GM15510 (cell line): Measurements from ENCODE around the gene HDAC4.

Experiments
- POLR2A ChIP-seq: IDR thresholded peaks from 3 replicates; pipeline ENCODE4 v1.6.1; 2011; ENCODE audit warnings: borderline replicate concordance; ENCODE audit not compliant: insufficient read length; ENCODE audit errors: extremely low read depth

The HDAC4 gene

GRCh38 chr2:239264838-239265651 is 135.8 kb downstream of the HDAC4 start:
- no peak for TF ChIP-seq POLR2A

GRCh38 chr2:239264492-239264837 is 136.4 kb downstream of the HDAC4 start:
- no peak for TF ChIP-seq POLR2A

GRCh38 chr2:239263669-239264491 is 136.9 kb downstream of the HDAC4 start:
- no peak for TF ChIP-seq POLR2A

GRCh38 chr2:239263231-239263630 is 137.6 kb downstream of the HDAC4 start:
- TF ChIP-seq POLR2A: no peak

GRCh38 chr2:239262484-239263230 is 138.2 kb downstream of the HDAC4 start:
- no peak for TF ChIP-seq POLR2A

GRCh38 chr2:239261796-239262483 is 138.9 kb downstream of the HDAC4 start:
- TF ChIP-seq POLR2A: no peak

GRCh38 chr2:239261356-239261755 is 139.5 kb downstream of the HDAC4 start:
- TF ChIP-seq POLR2A: no peak

- TF ChIP-seq POLR2A: no peak
These were observed 140.1 kb downstream of the HDAC4 start for GRCh38 chr2:239260546-239261327.

GRCh38 chr2:239259603-239260298 is 141.1 kb downstream of the HDAC4 start:
- no peak for TF ChIP-seq POLR2A

- TF ChIP-seq POLR2A: no peak
These were observed 141.6 kb downstream of the HDAC4 start for GRCh38 chr2:239259173-239259572.

- no peak for TF ChIP-seq POLR2A
These were observed 142.6 kb downstream of the HDAC4 start for GRCh38 chr2:239258248-239258647.

- no peak for TF ChIP-seq POLR2A
These were observed 143.3 kb downstream of the HDAC4 start for GRCh38 chr2:239257511-239257937.

- TF ChIP-seq POLR2A: no peak
These were observed 144.5 kb downstream of the HDAC4 start for GRCh38 chr2:239256350-239256743.
